ENCODE results near the gene CLCN7. TPM values are rescaled to one million over a fixed set of nuclear protein-coding genes. Genes with fewer than 3 reads are reported as not detected.

Gene CLCN7
- total and polyA plus RNA-seq, 2 of the 4 experiments (the other 2 are of a cell fraction), result 10.8 to 45.2 TPM

- peak; percentile 74 for ATAC-seq (ENCODE audit: low read depth)
- no peaks in the 10 kb centered on the region for H3K9me1 ChIP-seq (ENCODE audit: insufficient read depth, low read length)
- H3K9me3 ChIP-seq (ENCODE audit: control insufficient read depth, insufficient read depth, low read length), result no peaks in the 10 kb centered on the region
- peak within 1 kb of the TSS; percentile 74 for H4K5ac ChIP-seq (ENCODE audit: low read depth, low read length)
- H3K23ac ChIP-seq (ENCODE audit: low read depth, low read length), result peak within 1 kb of the TSS; percentile 66; the same call in 1 of the 2 replicates
- no peaks in the 10 kb centered on the region for H3K27me3 ChIP-seq (ENCODE audit: control insufficient read depth, insufficient read depth, low read length)
- WGBS, 2 experiments (ENCODE audit: extremely low coverage in 2 of 2, insufficient read length in 1 of 2), result 3% methylated on average over 23 of the region's 72 CpGs; no CpG with 5 or more reads in 1 of the 2 experiments
- peak within 1 kb of the TSS; percentile 79 to 98 for H4K8ac ChIP-seq (ENCODE audit: low read depth in 2 of 2, low read length in 2 of 2)
- TF ChIP-seq MAZ (IDR thresholded peaks at IDR 0.05; ENCODE audit: borderline replicate concordance, low read depth, low read length), result peak; percentile 68; the same call in 1 of the 2 replicates
- TF ChIP-seq CEBPB (IDR thresholded peaks at IDR 0.05; ENCODE audit: low read depth, low read length), result 0 out of 2 replicates have a peak, but pooled peaks have one; percentile 34
- TF ChIP-seq BHLHE40 (IDR thresholded peaks at IDR 0.05; ENCODE audit: low read depth, low read length), result no peak
- no peak for TF ChIP-seq MXI1 (IDR thresholded peaks at IDR 0.05; ENCODE audit: borderline replicate concordance, low read depth, low read length)
- intact Hi-C loops (cut with micrococcal nuclease), result no loop called here
- no peak within 1 kb of the TSS; the same call in 1 of the 2 replicates for H3K18ac ChIP-seq (ENCODE audit: low read depth, low read length)
- H4K20me1 ChIP-seq (ENCODE audit: insufficient read depth, low read length), result no peaks in the 10 kb centered on the region
- in situ Hi-C loops (cut with MboI; ENCODE audit: low sequenced_read_pairs), result no loop called here
- H2BK20ac ChIP-seq (ENCODE audit: low read depth, low read length), result 0 out of 2 replicates have a peak within 1 kb of the TSS, but pooled peaks have one; percentile 24
- ChIA-PET POLR2A (ENCODE audit: unreplicated experiment) (no interaction called here), CTCF (no interaction called here)
- H3K79me1 ChIP-seq (ENCODE audit: low read depth in 1 of 2, low read length in 2 of 2), result peaks cover 9 to 33% of the 10 kb centered on the region in 2 experiments
- peak within 1 kb of the TSS; percentile 93 for H2AK9ac ChIP-seq (replicated peaks; ENCODE audit: low read depth, low read length, poor library complexity)
- no peak within 1 kb of the TSS for H2BK120ac ChIP-seq (ENCODE audit: low read depth, low read length)
- peaks cover 9% of the 10 kb centered on the region for H3K36me3 ChIP-seq (ENCODE audit: control insufficient read depth, insufficient read depth, low read length)
- no peak within 1 kb of the TSS; the same call in 1 of the 2 replicates for H3K14ac ChIP-seq (replicated peaks; ENCODE audit: low read depth, low read length)
- peak within 1 kb of the TSS; percentile 75 for H2BK5ac ChIP-seq (ENCODE audit: low read depth, low read length, poor library complexity, severe bottlenecking)
- peak within 1 kb of the TSS; percentile 85 for H3K4me3 ChIP-seq (ENCODE audit: insufficient read depth, low read depth, low read length)
- H3K4me2 ChIP-seq (ENCODE audit: low read depth, low read length), result peak within 1 kb of the TSS; percentile 86
- H2AK5ac ChIP-seq (ENCODE audit: low read depth, low read length), result peak within 1 kb of the TSS; percentile 43; the same call in 1 of the 2 replicates
- peak; percentile 43 for DNase-seq
- no peak within 1 kb of the TSS for H3K56ac ChIP-seq (ENCODE audit: extremely low read depth, insufficient read depth, low read length)
- peak within 1 kb of the TSS; percentile 75 for H3K4ac ChIP-seq (ENCODE audit: low read depth, low read length)
- dilution Hi-C loops (cut with HindIII; ENCODE audit: low sequenced_read_pairs, unreplicated experiment), result no loop called here
- no TSS peak for BruUV-seq (replicated peaks)
- peak within 1 kb of the TSS; percentile 94 for H2AFZ ChIP-seq (replicated peaks; ENCODE audit: low read length, poor library complexity)
- 0 out of 2 replicates have a peak within 1 kb of the TSS, but pooled peaks have one; percentile 61 for H4K91ac ChIP-seq (ENCODE audit: insufficient read depth, low read depth, low read length)
- H3K4me1 ChIP-seq (ENCODE audit: control insufficient read depth, insufficient read depth, low read length), result no peaks in the 10 kb centered on the region; the same call in 1 of the 2 replicates
- no peak within 1 kb of the TSS for H2BK15ac ChIP-seq (ENCODE audit: low read depth, low read length)
- H3K9ac ChIP-seq (ENCODE audit: low read depth, low read length), result peak within 1 kb of the TSS; percentile 77
- H3K27ac ChIP-seq (ENCODE audit: insufficient read depth, low read length), result peak within 1 kb of the TSS; percentile 53
These were observed 60.1 kb downstream of the CLCN7 start, which contains the start of gene UNKL for GRCh38 chr16:1414532-1415260. Gene UNKL, minus strand, starts transcription at chr16:1414704. Its CDS starts 13 bp downstream, at chr16:1414691.

Data from IMR-90 (cell line).